ENCODE measurements around the gene PPFIA1.

PPFIA1 gene

GRCh38 chr11:70297341-70297740 lies 26.9 kb downstream of the PPFIA1 start:
- no peak for DNase-seq (ENCODE audit: low read depth in 2 of 2)

GRCh38 chr11:70298243-70298915 lies 27.9 kb downstream of the PPFIA1 start:
- no peak for DNase-seq (ENCODE audit: low read depth in 2 of 2)

GRCh38 chr11:70299636-70300035 lies 29.1 kb downstream of the PPFIA1 start:
- DNase-seq (ENCODE audit: low read depth in 2 of 2), result no peak

GRCh38 chr11:70301191-70301590 lies 30.7 kb downstream of the PPFIA1 start:
- no peak for DNase-seq (ENCODE audit: low read depth in 2 of 2)

GRCh38 chr11:70301721-70302418 lies 31.4 kb downstream of the PPFIA1 start:
- DNase-seq (ENCODE audit: low read depth in 2 of 2), result no peak

GRCh38 chr11:70302419-70302752 lies 31.9 kb downstream of the PPFIA1 start:
- DNase-seq (ENCODE audit: low read depth in 2 of 2), result no peak

GRCh38 chr11:70303070-70303469 lies 32.6 kb downstream of the PPFIA1 start:
- no peak for DNase-seq (ENCODE audit: low read depth in 2 of 2)

GRCh38 chr11:70304208-70304603 lies 33.7 kb downstream of the PPFIA1 start:
- DNase-seq (ENCODE audit: low read depth in 2 of 2), result no peak

- DNase-seq (ENCODE audit: low read depth in 2 of 2), result no peak
Observed at GRCh38 chr11:70305501-70305900, 35.0 kb downstream of the PPFIA1 start.

- no peak for DNase-seq (ENCODE audit: low read depth in 2 of 2)
Observed at GRCh38 chr11:70306586-70307033, 36.1 kb downstream of the PPFIA1 start.

- DNase-seq (ENCODE audit: low read depth in 2 of 2), result no peak
Observed at GRCh38 chr11:70307176-70307575, 36.7 kb downstream of the PPFIA1 start.

- DNase-seq (ENCODE audit: low read depth in 2 of 2), result no peak
Observed at GRCh38 chr11:70311616-70312015, 41.1 kb downstream of the PPFIA1 start.

GRCh38 chr11:70312401-70313357 lies 42.2 kb downstream of the PPFIA1 start:
- DNase-seq (ENCODE audit: low read depth in 2 of 2), result no peak

- no peak for DNase-seq (ENCODE audit: low read depth in 2 of 2)
Observed at GRCh38 chr11:70313945-70314344, 43.5 kb downstream of the PPFIA1 start.

GRCh38 chr11:70314730-70315129 lies 44.2 kb downstream of the PPFIA1 start:
- no peak for DNase-seq (ENCODE audit: low read depth in 2 of 2)

- no peak for DNase-seq (ENCODE audit: low read depth in 2 of 2)
Observed at GRCh38 chr11:70315716-70316115, 45.2 kb downstream of the PPFIA1 start.

GRCh38 chr11:70317581-70318305 lies 47.3 kb downstream of the PPFIA1 start:
- no peak for DNase-seq (ENCODE audit: low read depth in 2 of 2)

GRCh38 chr11:70319396-70320076 lies 49.0 kb downstream of the PPFIA1 start:
- no peak for DNase-seq (ENCODE audit: low read depth in 2 of 2)

GRCh38 chr11:70322666-70323065 lies 52.2 kb downstream of the PPFIA1 start:
- no peak for DNase-seq (ENCODE audit: low read depth in 2 of 2)

- no peak for DNase-seq (ENCODE audit: low read depth in 2 of 2)
Observed at GRCh38 chr11:70323806-70324205, 53.3 kb downstream of the PPFIA1 start.

Measured in stimulated activated CD8-positive, alpha-beta memory T cell treated with anti-CD3 and anti-CD28 coated beads, Interleukin-15, amount 100 ng/mL, for 48 hours (primary cell).